GM19438 (cell line): ENCODE measurements around the gene LEMD3.
A peak's percentile ranks its signal among the peaks of the same experiment; 100 is the strongest.

ENCODE experiments used
- ATAC-seq: cut with Tn5 transposase; IDR thresholded peaks from one replicate; pipeline ENCODE4 v1.9.1; 2021; ENCODE audit warnings: low read depth; ENCODE audit not compliant: unreplicated experiment

The LEMD3 gene

GRCh38 chr12:65204886-65205525, 35.6 kb downstream of the LEMD3 start:
- no peak for ATAC-seq

- ATAC-seq: no peak
Observed at GRCh38 chr12:65205886-65206285, 36.5 kb downstream of the LEMD3 start.

DNA sequence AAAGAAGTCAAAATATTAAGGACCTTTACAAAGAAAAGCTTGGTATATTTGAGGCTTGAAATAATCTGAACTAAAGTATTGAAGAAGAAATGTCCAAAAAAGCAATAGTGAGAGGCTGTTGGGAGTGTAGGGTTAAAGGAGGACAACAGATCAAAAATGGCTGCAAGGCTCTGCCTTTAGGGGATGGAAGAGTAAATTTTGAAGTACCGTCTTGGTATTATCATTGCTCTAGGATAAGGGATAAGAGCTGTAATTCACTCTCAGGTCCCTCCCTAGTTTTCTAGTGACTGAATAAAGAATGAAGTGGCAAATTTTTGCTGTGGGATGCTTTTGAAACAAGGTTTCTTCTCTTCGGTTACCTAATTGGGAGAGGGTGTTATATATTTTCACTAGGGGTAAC, 38.7 kb downstream of the LEMD3 start:
- ATAC-seq: no peak

- no peak for ATAC-seq
Observed at GRCh38 chr12:65208964-65209654, 39.7 kb downstream of the LEMD3 start.

GRCh38 chr12:65209655-65210043, 40.3 kb downstream of the LEMD3 start:
- peak; percentile 90 for ATAC-seq

- no peak for ATAC-seq
Observed at GRCh38 chr12:65217086-65217485, 47.7 kb downstream of the LEMD3 start.

- no peak for ATAC-seq
Observed at GRCh38 chr12:65220761-65221160, 51.4 kb downstream of the LEMD3 start.

GRCh38 chr12:65229441-65229840, 60.1 kb downstream of the LEMD3 start:
- no peak for ATAC-seq

- ATAC-seq: no peak
Observed at GRCh38 chr12:65232476-65233077, 63.2 kb downstream of the LEMD3 start.

DNA sequence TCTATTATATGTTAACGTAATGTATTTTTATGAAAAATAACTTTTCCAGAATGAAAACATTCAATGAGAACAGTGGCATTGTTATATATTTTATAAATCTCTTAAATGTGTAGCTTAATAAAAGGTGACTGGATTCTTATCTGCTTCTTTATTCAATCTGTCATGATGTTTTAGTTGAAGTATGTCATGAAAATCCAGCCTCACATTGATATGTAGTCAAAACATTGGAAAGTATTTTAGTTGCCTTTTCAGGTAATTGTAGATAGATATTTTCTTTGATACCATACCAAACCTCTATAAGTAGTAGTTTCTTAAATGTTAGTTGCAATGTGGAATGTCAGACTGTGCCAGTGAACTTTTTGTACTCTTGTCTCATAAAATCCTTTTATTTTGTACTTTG, 67.8 kb downstream of the LEMD3 start:
- no peak for ATAC-seq

- ATAC-seq: no peak
Observed at GRCh38 chr12:65238609-65239008, 69.2 kb downstream of the LEMD3 start.

- ATAC-seq: no peak
Observed at GRCh38 chr12:65248656-65249633, 79.6 kb downstream of the LEMD3 start.

- ATAC-seq: no peak
Observed at GRCh38 chr12:65252515-65252914, 83.1 kb downstream of the LEMD3 start.

DNA sequence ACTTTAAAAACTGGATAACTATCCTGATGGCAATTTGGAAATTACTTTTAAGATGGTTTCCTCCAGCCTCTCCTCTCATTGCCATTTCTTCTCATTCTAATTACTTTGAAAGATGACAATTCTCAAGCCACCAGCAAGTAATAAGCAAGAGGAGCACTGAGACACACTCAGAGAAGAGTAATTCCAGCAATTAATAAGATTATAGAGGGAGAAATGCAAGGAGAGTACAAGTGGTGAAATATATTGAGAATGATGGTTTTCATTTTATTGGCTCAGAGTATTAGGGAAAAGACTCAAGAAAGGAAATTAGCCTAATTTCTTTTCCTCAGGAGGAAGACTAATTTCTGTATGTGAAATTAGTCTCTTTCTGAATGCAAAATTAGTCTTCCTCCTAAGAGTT, 88.6 kb downstream of the LEMD3 start:
- ATAC-seq: no peak

DNA sequence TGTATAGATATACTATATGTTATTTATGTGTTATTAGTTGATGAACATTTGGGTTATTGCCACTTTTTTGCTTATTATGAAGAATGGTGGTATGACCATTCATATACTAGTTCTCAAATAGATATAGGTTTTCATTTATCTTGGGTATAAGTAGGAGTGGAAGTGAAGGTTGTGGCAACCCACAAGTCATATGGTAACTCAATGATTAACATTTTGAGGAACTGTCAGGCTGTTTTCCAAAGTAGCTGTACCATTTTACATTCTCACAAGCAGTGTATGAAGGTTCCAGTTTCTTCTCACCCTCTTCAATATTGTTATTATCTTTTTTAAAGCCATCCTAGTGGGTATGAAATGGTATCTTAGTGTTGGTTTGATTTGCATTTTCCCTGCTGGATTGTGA, 90.1 kb downstream of the LEMD3 start:
- no peak for ATAC-seq

GRCh38 chr12:65263777-65264176, 94.4 kb downstream of the LEMD3 start:
- no peak for ATAC-seq

DNA sequence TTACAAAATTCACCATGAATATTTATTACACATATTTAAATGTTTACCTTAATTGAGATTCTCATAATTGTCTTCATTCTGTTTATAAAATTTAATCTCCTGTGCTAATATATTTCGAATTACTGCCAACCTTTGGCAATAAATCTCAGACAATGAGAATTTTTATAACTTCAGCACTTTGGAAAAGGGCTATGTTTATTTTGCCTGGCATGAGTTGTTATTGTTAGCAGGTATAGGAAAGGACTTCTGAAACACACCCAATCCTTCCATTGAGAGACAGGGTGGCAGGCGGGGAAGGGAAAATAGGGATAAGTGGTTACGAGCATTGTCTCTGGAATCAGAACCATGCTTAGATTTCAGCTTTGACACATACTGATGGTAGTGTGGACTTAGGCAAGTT, 97.0 kb downstream of the LEMD3 start:
- ATAC-seq: no peak

- no peak for ATAC-seq
Observed at GRCh38 chr12:65269603-65270002, 100.2 kb downstream of the LEMD3 start.

DNA sequence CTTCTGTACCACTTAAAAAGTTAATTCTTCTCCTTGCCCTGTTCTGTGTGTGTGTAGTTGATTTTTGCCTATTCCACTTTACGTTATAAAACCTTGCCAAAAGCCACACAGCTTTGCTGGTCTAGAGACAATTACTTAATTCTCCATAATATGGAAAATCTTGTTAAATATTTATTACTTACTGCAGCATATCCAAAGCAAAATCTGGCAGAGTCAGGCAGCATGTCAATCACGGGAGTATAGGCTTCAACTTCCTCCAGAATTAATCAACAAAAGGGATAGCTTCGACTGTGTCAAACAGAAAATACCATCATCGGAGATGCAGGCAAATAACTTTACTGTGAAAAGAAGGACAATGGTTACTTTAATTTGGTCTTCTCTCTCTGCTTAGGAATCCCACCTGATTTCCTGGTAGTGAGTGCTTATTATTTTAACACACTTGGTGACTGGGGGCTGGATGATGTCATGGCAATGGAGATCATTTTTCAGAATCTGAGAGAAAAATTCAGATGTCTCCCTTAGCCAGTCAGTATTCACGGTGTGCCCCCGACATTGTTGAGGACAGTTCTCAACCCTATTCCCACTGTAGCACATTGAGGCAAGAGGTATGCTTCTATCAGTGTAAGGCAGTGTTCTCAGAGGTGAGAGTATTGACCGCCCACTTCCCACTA, 105.4 kb downstream of the LEMD3 start:
- no peak for ATAC-seq

DNA sequence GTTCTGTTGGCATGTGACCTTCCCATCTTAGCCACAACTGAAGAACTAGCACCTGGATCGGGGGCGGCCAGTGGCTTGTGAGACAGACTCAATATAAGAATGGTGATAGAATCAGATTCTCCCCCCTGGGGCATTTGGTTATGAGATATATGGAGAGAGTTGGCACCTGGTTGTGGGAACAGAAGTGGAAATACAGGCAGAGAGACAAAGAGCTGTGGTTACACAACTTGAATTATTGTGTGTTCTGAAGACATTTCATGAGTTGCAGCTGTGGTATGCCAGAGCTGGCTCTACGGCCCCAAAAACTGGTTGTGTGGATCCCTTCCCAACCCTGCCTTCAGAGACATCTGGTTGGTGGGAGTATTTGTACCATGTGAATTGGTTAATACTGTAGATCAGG, 106.2 kb downstream of the LEMD3 start:
- ATAC-seq: no peak
